GM19099 (cell line): ENCODE results near the gene MYBPHL.

ENCODE experiments used
- POLR2A ChIP-seq: IDR thresholded peaks from 3 replicates; pipeline ENCODE4 v1.6.1; 2011; ENCODE audit warnings: low read depth; ENCODE audit not compliant: insufficient read length; ENCODE audit errors: extremely low read depth

The MYBPHL gene

DNA sequence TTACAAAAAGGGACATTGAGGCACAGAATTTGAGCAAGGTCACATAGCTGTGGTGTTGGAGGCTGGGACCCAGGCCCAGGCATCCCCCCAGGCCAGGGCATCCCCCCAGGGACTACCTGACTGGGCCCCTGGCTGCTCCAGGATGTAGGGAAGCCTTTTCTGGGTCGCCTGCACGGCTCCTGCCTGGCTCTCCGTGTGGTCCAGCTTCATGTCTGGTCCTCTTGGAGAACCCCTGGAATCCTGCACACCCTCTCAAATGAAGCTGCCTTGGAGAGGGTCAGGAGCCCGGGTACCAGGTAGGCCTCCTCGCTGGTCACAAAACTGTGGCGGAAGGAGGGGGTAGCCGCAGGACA, 58.4 kb downstream of the MYBPHL start:
- TF ChIP-seq POLR2A: no peak

DNA sequence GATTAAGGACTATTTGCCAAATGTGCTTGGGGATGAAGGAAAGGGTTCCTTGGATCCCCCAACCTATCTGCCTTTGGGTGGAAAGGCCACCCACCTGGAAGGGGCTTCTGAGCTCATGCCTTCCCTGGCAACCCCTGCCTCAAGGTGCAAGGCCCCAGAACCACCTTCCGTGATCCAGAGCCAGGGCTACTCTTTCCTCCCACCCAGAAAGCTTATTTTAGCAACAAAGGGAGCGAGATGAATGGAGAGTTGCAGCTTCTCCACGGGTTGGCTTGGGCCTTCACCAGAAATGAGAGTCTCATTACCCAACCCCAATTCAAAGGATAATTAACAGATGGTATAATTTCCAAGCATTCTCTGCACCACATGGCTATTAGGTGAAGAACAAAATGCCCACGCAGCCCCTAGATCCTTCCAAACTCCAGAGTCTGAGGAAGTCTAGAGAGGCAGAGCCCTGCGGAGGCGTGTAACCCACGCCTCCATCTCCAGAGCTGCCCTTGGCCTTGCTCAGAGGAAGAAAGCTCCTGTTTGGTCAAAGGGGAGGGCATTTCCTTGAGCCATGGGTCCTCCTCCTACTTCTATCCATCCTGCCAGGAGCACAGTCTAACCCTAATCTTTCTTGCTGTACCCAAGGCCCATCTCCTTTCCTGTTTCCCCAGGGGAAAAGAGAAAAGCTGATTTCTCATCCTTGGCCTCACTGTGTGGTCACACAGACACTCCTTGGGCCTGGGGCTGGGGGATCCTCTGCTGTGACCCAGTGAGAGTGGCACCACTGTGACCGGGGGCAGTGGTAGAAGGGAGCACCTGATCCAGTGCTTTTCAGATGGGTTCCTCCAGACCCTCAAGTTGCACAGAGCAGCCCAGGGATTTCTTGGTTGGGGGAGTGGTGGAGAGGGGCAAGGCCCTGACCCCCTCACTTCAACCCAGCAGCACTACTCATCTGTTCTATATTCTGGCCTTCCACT, 59.1 kb downstream of the MYBPHL start:
- TF ChIP-seq POLR2A: no peak

DNA sequence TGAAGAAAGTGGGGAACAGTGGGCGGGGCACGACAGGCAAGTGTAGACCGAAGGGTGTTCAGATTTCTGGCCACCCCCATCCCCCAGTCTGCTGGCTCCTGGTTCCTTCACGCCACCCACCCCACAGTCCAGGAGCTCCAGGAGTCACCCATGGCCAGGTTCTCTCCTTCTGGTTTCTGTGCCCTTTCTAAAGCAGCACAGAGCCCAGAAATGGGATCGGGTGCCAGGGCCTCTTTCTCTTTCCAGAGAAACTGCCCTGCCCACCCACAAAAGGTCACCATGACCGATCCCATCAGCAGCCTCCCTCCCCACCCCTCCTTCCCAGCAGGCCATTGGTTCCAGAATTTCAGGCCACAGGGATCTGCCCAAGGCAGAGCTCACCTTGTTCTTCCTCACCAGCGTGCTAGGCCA, 60.7 kb downstream of the MYBPHL start:
- TF ChIP-seq POLR2A: no peak

DNA sequence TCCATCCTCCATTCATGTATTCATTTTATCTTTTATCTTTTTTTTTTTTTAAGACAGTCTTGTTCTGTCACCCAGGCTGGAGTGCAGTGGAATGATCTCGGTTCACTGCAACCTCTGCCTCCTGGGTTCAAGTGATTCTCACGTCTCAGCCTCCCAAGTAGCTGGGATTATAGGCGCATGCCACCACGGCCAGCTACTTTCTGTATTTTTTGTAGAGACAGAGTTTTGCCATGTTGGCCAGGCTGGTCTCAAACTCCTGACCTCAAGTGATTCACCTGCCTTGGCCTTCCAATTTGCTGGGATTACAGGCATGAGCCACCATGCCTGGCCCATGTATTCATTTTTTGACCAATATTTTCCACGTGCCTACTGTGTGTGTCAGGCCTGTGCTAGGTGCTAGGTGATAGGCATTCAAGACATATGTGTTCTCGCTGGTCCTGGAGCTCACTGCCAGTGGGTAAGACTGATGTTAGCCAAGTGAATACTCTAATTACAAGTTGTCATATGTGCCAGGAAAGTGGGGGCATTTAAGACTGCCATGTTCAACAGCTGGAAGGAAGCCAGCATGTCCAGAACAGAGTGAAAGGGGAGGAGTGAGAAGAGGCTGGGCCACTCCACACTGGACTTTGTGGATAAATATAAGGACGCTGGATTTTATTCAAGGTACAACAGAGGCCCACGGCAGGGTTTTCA, 62.8 kb downstream of the MYBPHL start:
- TF ChIP-seq POLR2A: no peak

DNA sequence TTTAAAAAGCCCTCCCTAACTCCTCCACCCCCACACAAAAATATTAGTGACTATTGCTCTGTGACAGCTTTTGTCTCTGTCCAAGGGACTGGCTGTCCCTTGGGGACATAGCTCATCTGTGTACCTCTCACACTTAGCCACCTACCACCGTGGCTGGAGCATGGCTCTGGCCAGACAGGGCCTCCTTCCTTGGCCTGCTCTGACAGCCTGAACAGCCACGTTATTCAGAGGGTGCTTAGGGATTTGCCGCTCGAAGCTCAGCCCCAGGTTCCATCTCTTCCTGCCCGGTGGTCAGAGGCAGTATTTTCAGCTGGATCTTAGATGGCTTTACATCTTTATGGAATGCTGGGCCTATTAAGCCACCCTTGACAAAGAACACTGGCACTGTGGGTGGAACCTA, 63.6 kb downstream of the MYBPHL start:
- no peak for TF ChIP-seq POLR2A

- no peak for TF ChIP-seq POLR2A
These were observed 64.4 kb downstream of the MYBPHL start for GRCh38 chr1:109242387-109242786.
